GM12878 (cell line): ENCODE measurements around the gene CFC1. TPM values are rescaled to one million over a fixed set of nuclear protein-coding genes. Genes with fewer than 3 reads are reported as not detected.
"Not testable (repeated sequence)": the region's sequence is repeated elsewhere in the genome, so short reads cannot be mapped to it uniquely, and the experiment has no call there.

Experiments used
- ATAC-seq: fragments of 200-7000 bp; cut with Tn5 transposase; 3 replicates; pipeline ENCODE4 v1.9.1; 2020; ENCODE audit warnings: mild to moderate bottlenecking, moderate library complexity
- BruUV-seq: library from RNA; stranded (reverse); fragments of 400-500 nt; replicated peaks from 2 replicates; lab custom pipeline; 2021; lab: Mats Ljungman, UMichigan
- CTCF ChIA-PET: fragments of 300-600 bp; sonication (Branson Sonifier 250); formaldehyde crosslinking; extraction: SDS; loops from one replicate; lab custom pipeline; 2021; ENCODE audit warnings: inconsistent platforms; lab: Yijun Ruan, JAX
- POLR2A ChIA-PET: fragments of 350-600 bp; formaldehyde crosslinking; extraction: SDS; loops from one replicate; lab custom pipeline; 2021; ENCODE audit warnings: inconsistent platforms; lab: Charles Lee
- RAD21 ChIA-PET: fragments of 300-600 bp; sonication (Branson Sonifier 250); formaldehyde crosslinking; loops from one replicate; lab custom pipeline; 2023; ENCODE audit warnings: antibody characterized with exemption; ENCODE audit not compliant: unreplicated experiment; lab: Charles Lee
- SMC1A ChIA-PET: fragments of 300-600 bp; sonication (Branson Sonifier 250); formaldehyde crosslinking; loops from one replicate; lab custom pipeline; 2023; ENCODE audit not compliant: unreplicated experiment, uncharacterized antibody; lab: Charles Lee
- DNase-seq: peaks from one replicate; pipeline ENCODE4 v3.0.0-alpha.2; 2011; ENCODE audit warnings: low read depth, low spot score
- FAIRE-seq: peaks from 3 replicates; lab custom pipeline; 2011; peaks lifted over from hg19 to GRCh38; lab: Jason Lieb, UNC
- H2AFZ ChIP-seq: 2 replicates; pipeline ENCODE4 v1.6.0; 2011; ENCODE audit warnings: low read depth, low read length, control low read depth; ENCODE audit not compliant: control insufficient read depth
- H3K27ac ChIP-seq: 2 replicates; pipeline ENCODE4 v1.5.1; 2011; ENCODE audit warnings: control low read depth; ENCODE audit not compliant: control insufficient read depth, insufficient read depth
- H3K27me3 ChIP-seq, 2 experiments: replicated peaks in 1 of 2; 2 replicates each; pipeline versions ENCODE4 v1.6.0 to v1.6.1; 2011; ENCODE audit warnings: low read length in 1 of 2; ENCODE audit not compliant: control insufficient read depth in 2 of 2, insufficient read depth in 2 of 2
- H3K36me3 ChIP-seq, 2 experiments: 2 replicates each; pipeline ENCODE4 v1.5.1; 2011; ENCODE audit warnings: low read length in 1 of 2; ENCODE audit not compliant: control insufficient read depth in 2 of 2, insufficient read depth in 2 of 2
- H3K4me1 ChIP-seq: 2 replicates; pipeline ENCODE4 v1.6.1; 2011; ENCODE audit warnings: mild to moderate bottlenecking, low read length, moderate library complexity, mixed read lengths; ENCODE audit not compliant: control insufficient read depth, insufficient read depth
- H3K4me2 ChIP-seq: 2 replicates; pipeline ENCODE4 v1.6.0; 2011; ENCODE audit warnings: control low read depth; ENCODE audit not compliant: control insufficient read depth, insufficient read depth
- H3K4me3 ChIP-seq: fragments of 200-600 bp; sonication (generic); 2 replicates; pipeline ENCODE4 v1.5.1; 2016
- H3K79me2 ChIP-seq: 2 replicates; pipeline ENCODE4 v1.6.0; 2011; ENCODE audit warnings: low read length; ENCODE audit not compliant: control insufficient read depth, insufficient read depth
- H3K9ac ChIP-seq: 2 replicates; pipeline ENCODE4 v1.8.0; 2011; ENCODE audit warnings: low read length, control low read depth, mixed read lengths; ENCODE audit not compliant: control insufficient read depth, insufficient read depth
- H3K9me3 ChIP-seq: replicated peaks from 3 replicates; pipeline ENCODE4 v1.5.1; 2011; ENCODE audit warnings: mild to moderate bottlenecking, low read length; ENCODE audit not compliant: control insufficient read depth, insufficient read depth
- H4K20me1 ChIP-seq: 2 replicates; pipeline ENCODE4 v1.6.0; 2011; ENCODE audit not compliant: control insufficient read depth, insufficient read depth
- whole genome bisulfite sequencing: methylation state at CpG from one replicate; pipeline ENCODE4 v1.1.6; 2016; ENCODE audit warnings: low lambda C conversion rate; ENCODE audit not compliant: insufficient replicate concordance, insufficient coverage; ENCODE audit errors: missing lambda C conversion rate; 5-methylcytosine and 5-hydroxymethylcytosine counted together
- in situ Hi-C: fragments of 300-500 bp; cut with MboI; formaldehyde crosslinking; loops from 9 replicates; pipeline ENCODE4 v1.14.3; 2018; ENCODE audit warnings: mixed read lengths
- intact Hi-C: fragments of 100-400 bp; cut with micrococcal nuclease; formaldehyde crosslinking; loops from one replicate; pipeline ENCODE4 v1.14.2; 2022; ENCODE audit not compliant: unreplicated experiment
- polyA plus RNA-seq, 11 experiments: library from polyadenylated mRNA; depleted of rRNA in 4 of 11; unstranded in 6 of 11; stranded (reverse) in 5 of 11; fragments of >200 nt; fragmentation: Nextera tagmentation in 4 of 11; fragmentation: Illumina TruSeq in 1 of 11; extraction: Ambion mirVana in 4 of 11; extraction: Trizol in 1 of 11; gene quantifications; 1 replicate in 1 of 11; 2 replicates in 10 of 11; pipeline versions ENCODE4 v1.2.1 to v1.2.3, GENCODE V29; 2011 to 2016; ENCODE audit warnings: inconsistent platforms in 2 of 11, missing spikeins in 2 of 11, low read depth in 1 of 11
- total RNA-seq, 4 experiments: library from RNA; depleted of rRNA in 3 of 4; stranded (reverse); fragments of >200 nt in 3 of 4; fragmentation: Illumina TruSeq in 1 of 4; extraction: Trizol in 1 of 4; gene quantifications; 2 replicates each; pipeline versions ENCODE4 v1.2.1 to v1.2.3, GENCODE V29; 2013 to 2021

Gene CFC1
- total and polyA plus RNA-seq, 10 of the 15 experiments (the other 5 are each of a cell fraction or from before 2014, with no cell fraction given) = not detected

DNA sequence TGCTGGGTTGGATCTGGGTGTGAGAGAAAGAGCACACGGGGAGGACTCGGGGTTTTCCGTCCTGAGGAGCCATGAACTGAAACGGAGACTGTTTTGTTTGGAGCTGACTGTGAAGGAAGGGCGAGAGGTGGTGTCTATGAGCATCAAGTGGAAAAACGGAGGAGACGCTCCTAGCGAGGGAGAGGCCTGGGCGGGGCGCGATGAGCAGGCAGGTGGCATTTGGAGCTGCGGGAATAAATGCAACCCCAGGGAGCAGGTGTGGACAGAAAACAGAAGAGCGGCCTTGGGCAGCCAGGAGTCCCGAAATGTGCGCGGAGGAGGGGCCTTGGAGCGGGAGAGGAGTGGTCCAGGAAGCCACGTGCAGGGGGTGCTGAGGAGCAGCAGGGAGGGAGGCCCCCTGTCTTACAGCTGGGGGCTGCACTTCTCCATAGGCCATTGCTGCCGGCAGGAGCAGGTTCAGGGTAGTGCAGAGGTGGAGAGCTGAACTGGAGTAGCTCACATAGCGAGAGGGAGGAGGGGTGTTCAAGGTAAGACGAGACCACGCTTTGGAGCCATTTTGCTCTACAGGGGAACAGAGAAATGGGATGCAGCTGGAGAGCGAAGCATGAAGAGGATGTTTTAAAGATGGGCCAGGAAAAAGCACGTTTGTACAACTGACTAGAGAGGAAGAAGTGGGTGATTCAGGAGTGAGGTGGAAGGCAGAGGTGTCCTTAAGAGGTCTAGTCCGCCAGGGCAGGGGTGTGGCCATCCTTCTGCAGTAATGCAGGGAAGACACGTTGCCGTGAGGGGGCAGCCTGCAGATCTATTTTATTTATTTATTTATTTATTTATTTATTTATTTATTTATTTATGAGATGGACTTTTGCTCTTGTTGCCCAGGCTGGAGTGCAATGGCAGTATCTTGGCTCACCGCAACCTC lies 9.9 kb upstream of the CFC1 start:
- CTCF ChIA-PET, H3K4me3 ChIP-seq, H3K27ac ChIP-seq, H3K9me3 ChIP-seq, H3K4me1 ChIP-seq, H3K27me3 ChIP-seq, H3K9ac ChIP-seq, intact Hi-C loops, ATAC-seq, H4K20me1 ChIP-seq, RAD21 ChIA-PET, in situ Hi-C loops, SMC1A ChIA-PET, FAIRE-seq, H3K4me2 ChIP-seq, POLR2A ChIA-PET, BruUV-seq, H2AFZ ChIP-seq, H3K36me3 ChIP-seq, DNase-seq, H3K79me2 ChIP-seq: not testable (repeated sequence)
- 34% methylated on average over 3 of the region's 28 CpGs for WGBS

DNA sequence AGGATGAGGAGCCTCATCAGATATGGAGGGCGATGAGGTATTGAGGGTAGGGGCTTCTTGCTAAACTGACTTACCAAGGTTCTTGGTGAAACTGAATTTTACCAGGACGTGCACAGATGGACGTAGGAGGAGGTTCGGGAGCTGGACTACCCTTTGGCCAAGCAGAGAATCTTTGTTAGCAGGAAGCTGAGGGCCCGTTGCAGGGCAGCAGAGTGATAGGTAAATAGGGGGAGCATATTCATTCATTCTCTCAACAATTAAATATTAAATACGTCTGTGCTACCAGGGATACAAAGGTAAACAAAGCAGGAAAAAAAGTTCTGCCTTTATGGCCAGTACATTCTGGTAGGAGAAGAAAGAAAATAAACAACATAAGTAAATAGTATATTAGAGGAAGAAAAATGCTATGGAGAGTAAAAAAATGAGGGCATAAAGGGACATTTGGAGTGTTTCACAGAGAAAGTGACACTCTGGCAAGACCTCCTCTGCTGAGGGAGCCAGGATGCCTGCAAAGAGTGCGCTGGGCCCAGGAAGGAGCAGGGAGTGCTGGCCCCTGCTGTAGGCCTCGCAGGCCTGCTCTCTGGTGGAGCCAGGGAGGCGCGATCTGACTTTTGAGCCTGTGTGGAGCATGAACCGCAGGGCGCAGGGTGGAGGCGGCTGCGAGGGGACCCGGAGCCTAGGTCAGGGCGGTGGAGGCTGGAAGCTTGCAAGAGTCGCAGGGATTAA lies 9.1 kb upstream of the CFC1 start:
- H2AFZ ChIP-seq, H3K27me3 ChIP-seq, RAD21 ChIA-PET, SMC1A ChIA-PET, ATAC-seq, intact Hi-C loops, in situ Hi-C loops, BruUV-seq, H3K9ac ChIP-seq, H3K27ac ChIP-seq, FAIRE-seq, CTCF ChIA-PET, H4K20me1 ChIP-seq, H3K79me2 ChIP-seq, H3K4me3 ChIP-seq, H3K4me1 ChIP-seq, H3K4me2 ChIP-seq, POLR2A ChIA-PET, H3K9me3 ChIP-seq, DNase-seq, H3K36me3 ChIP-seq: not testable (repeated sequence)
- 0% methylated on average over 1 of the region's 17 CpGs for WGBS

DNA sequence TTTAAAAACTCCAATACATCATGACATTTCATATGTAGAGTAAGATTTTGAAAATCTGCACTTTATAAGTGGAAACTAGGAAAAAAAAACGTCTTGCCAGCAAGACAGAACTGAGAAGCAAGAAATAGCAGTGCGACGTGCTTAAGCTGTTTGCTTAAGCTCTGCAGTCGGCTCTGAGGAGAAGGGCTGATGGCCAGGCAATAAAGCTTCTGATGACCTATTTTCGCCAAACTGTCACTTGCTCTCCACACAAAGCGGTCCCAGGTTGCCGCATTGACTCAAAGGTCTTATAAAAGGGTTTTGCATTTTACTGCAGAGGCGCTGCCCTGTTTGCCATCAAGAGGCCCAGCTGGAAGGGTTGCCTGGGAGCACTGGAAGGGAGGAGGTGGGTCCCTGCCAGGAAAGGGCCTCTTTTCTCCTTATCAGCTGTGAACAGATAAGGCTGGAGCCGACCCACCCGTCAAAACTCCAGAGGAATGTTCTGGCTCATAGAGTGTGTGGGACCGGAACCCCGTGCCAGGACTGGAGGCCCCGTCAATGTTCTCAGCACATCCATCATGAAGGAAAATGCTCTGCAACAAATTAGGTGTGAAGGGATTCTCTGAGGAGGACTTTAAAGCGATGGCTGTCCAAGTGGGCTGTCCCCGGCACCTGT lies 2.4 kb upstream of the CFC1 start:
- ATAC-seq, H3K9ac ChIP-seq, CTCF ChIA-PET, H4K20me1 ChIP-seq, intact Hi-C loops, FAIRE-seq, H2AFZ ChIP-seq, H3K27me3 ChIP-seq, POLR2A ChIA-PET, RAD21 ChIA-PET, DNase-seq, H3K79me2 ChIP-seq, H3K27ac ChIP-seq, SMC1A ChIA-PET, H3K4me3 ChIP-seq, H3K4me2 ChIP-seq, H3K4me1 ChIP-seq, BruUV-seq, H3K36me3 ChIP-seq, in situ Hi-C loops, H3K9me3 ChIP-seq: not testable (repeated sequence)
- 33% methylated on average over 5 of the region's 15 CpGs for WGBS
